ENCODE measurements around the gene HDAC4. TPM values are rescaled to one million over a fixed set of nuclear protein-coding genes. Genes with fewer than 3 reads are reported as not detected.

The HDAC4 gene
- total and polyA plus RNA-seq, 2 donors (not counting 1 experiment from before 2014, with no cell fraction given), result 13.5 to 46.0 TPM

DNA sequence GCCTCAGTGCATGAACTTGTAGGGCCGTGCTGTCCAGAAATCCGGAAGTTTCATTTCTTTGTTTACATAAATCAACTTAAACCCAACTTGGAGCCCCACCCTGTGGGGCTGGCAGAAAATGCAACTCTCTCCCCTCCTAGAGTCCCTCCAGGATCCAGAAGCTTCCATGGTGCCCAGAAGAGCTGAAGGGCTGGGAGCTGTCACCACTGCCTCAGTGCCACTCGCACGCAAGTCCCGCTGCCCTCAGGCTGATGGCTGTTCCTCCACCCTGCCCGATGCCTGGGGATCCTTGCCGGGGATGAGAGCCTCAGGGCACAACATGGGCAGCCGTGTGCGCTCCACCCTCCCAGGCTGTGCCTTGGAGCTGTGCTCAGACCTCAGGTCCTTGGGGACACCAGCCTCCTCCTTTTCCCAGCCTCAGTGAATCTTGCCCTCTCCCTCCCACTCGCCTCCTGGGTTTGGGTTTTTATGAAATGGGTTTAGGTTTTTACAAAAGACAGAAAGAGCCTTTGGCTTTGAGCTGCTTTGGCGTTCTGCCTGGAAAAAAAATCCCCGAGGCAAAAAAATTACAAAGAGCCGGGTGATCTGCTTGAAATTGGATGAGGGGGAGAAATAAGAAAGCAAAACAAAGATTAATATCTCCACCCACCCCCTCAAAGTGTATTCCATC lies 397.7 kb downstream of the HDAC4 start:
- CTCF ChIA-PET, result interaction anchor here (0.8 kb wide), 1 partner anchor 37 kb away, joined by 3 read pairs; no protein-coding TSS in a partner anchor
- H3K27me3 ChIP-seq (replicated peaks in 1 of 4; ENCODE audit: control extremely low read depth in 1 of 4, control insufficient read depth in 3 of 4, insufficient read depth in 4 of 4, low read length in 3 of 4), result peaks cover 0 to 7% (median 1%) of the 10 kb centered on the region in 4 experiments

GRCh38 chr2:239002591-239002953 lies 398.2 kb downstream of the HDAC4 start:
- peaks cover 7% of the 10 kb centered on the region for H3K27me3 Mint-ChIP-seq
- ChIA-PET CTCF (no interaction called here), POLR2A (no interaction called here)
- no peak for TF ChIP-seq EZH2 (IDR thresholded peaks at IDR 0.05; ENCODE audit: borderline replicate concordance, insufficient read depth, low read depth, low read length, poor library complexity, severe bottlenecking)
- TF ChIP-seq, protein P1, sequence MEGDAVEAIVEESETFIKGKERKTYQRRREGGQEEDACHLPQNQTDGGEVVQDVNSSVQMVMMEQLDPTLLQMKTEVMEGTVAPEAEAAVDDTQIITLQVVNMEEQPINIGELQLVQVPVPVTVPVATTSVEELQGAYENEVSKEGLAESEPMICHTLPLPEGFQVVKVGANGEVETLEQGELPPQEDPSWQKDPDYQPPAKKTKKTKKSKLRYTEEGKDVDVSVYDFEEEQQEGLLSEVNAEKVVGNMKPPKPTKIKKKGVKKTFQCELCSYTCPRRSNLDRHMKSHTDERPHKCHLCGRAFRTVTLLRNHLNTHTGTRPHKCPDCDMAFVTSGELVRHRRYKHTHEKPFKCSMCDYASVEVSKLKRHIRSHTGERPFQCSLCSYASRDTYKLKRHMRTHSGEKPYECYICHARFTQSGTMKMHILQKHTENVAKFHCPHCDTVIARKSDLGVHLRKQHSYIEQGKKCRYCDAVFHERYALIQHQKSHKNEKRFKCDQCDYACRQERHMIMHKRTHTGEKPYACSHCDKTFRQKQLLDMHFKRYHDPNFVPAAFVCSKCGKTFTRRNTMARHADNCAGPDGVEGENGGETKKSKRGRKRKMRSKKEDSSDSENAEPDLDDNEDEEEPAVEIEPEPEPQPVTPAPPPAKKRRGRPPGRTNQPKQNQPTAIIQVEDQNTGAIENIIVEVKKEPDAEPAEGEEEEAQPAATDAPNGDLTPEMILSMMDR (IDR thresholded peaks at IDR 0.05), result no peak
- Histone ChIP-seq H4K20me1 (ENCODE audit: control insufficient read depth, insufficient read depth, low read length, poor library complexity, severe bottlenecking) (no peaks in the 10 kb centered on the region), H3K79me2 (ENCODE audit: control insufficient read depth, insufficient read depth, low read length) (no peaks in the 10 kb centered on the region), H2AFZ (ENCODE audit: insufficient read depth, low read depth, low read length, poor library complexity, severe bottlenecking) (no peak overlapping the region), H3K4me1 (ENCODE audit: control insufficient read depth in 2 of 2, insufficient read depth in 2 of 2, low read length in 2 of 2) (no peaks in the 10 kb centered on the region), H3K4me3 (ENCODE audit: control extremely low read depth in 1 of 5, extremely low read depth in 1 of 5, insufficient read depth in 1 of 5, low read depth in 2 of 5, low read length in 4 of 5) (no peak overlapping the region), H3K27me3 (replicated peaks in 1 of 4; ENCODE audit: control extremely low read depth in 1 of 4, control insufficient read depth in 3 of 4, insufficient read depth in 4 of 4, low read length in 3 of 4) (peaks cover 0 to 7% (median 1%) of the 10 kb centered on the region in 4 experiments), H3K27ac (ENCODE audit: low read length in 2 of 2) (no peak overlapping the region), H3K4me2 (replicated peaks; ENCODE audit: low read depth, low read length, poor library complexity, severe bottlenecking) (no peak overlapping the region), H3K9ac (ENCODE audit: low read length) (no peak overlapping the region), H3K36me3 (replicated peaks in 1 of 2; ENCODE audit: control extremely low read depth in 1 of 2, control insufficient read depth in 1 of 2, extremely low read depth in 1 of 2, insufficient read depth in 2 of 2, low read length in 1 of 2) (no peaks in the 10 kb centered on the region), H3K9me3 (ENCODE audit: control extremely low read depth in 1 of 3, control insufficient read depth in 2 of 3, insufficient read depth in 1 of 3, low read length in 2 of 3) (peaks cover 0 to 23% (median 0%) of the 10 kb centered on the region in 3 donors)
- no peak for DNase-seq
- intact Hi-C loops (cut with micrococcal nuclease), result no loop called here
- peaks cover 5% of the 10 kb centered on the region for H3K9me3 Mint-ChIP-seq (ENCODE audit: insufficient read depth)
- H3K27ac Mint-ChIP-seq, result no peak overlapping the region
- no peak for ATAC-seq (ENCODE audit: low read depth)
- H3K4me1 Mint-ChIP-seq, result no peaks in the 10 kb centered on the region
- no peak overlapping the region for H3K4me3 Mint-ChIP-seq
- WGBS (ENCODE audit: insufficient coverage), result 75% methylated on average over 5 of the region's 8 CpGs

More for the DNA sequence above, 397.7 kb downstream of the HDAC4 start:
- POLR2A ChIA-PET, result no interaction called here
- Histone ChIP-seq H3K9ac (ENCODE audit: low read length) (no peak overlapping the region), H3K36me3 (replicated peaks in 1 of 2; ENCODE audit: control extremely low read depth in 1 of 2, control insufficient read depth in 1 of 2, extremely low read depth in 1 of 2, insufficient read depth in 2 of 2, low read length in 1 of 2) (no peaks in the 10 kb centered on the region), H3K4me1 (ENCODE audit: control insufficient read depth in 2 of 2, insufficient read depth in 2 of 2, low read length in 2 of 2) (no peaks in the 10 kb centered on the region), H2AFZ (ENCODE audit: insufficient read depth, low read depth, low read length, poor library complexity, severe bottlenecking) (no peak overlapping the region), H3K9me3 (ENCODE audit: control extremely low read depth in 1 of 3, control insufficient read depth in 2 of 3, insufficient read depth in 1 of 3, low read length in 2 of 3) (peaks cover 0 to 23% (median 0%) of the 10 kb centered on the region in 3 donors), H4K20me1 (ENCODE audit: control insufficient read depth, insufficient read depth, low read length, poor library complexity, severe bottlenecking) (no peaks in the 10 kb centered on the region), H3K27ac (ENCODE audit: low read length in 2 of 2) (no peak overlapping the region), H3K79me2 (ENCODE audit: control insufficient read depth, insufficient read depth, low read length) (no peaks in the 10 kb centered on the region), H3K4me2 (replicated peaks; ENCODE audit: low read depth, low read length, poor library complexity, severe bottlenecking) (no peak overlapping the region), H3K4me3 (ENCODE audit: control extremely low read depth in 1 of 5, extremely low read depth in 1 of 5, insufficient read depth in 1 of 5, low read depth in 2 of 5, low read length in 4 of 5) (no peak overlapping the region)
- H3K27me3 Mint-ChIP-seq, result peaks cover 10% of the 10 kb centered on the region
- TF ChIP-seq EZH2 (IDR thresholded peaks at IDR 0.05; ENCODE audit: borderline replicate concordance, insufficient read depth, low read depth, low read length, poor library complexity, severe bottlenecking), result no peak
- TF ChIP-seq, protein P1 (IDR thresholded peaks at IDR 0.05), result no peak
- H3K9me3 Mint-ChIP-seq (ENCODE audit: insufficient read depth), result peaks cover 5% of the 10 kb centered on the region
- H3K4me3 Mint-ChIP-seq, result no peak overlapping the region
- intact Hi-C loops (cut with micrococcal nuclease), result no loop called here
- 89% methylated on average over 7 of the region's 13 CpGs for WGBS (ENCODE audit: insufficient coverage)
- no peak for ATAC-seq (ENCODE audit: low read depth)
- H3K27ac Mint-ChIP-seq, result no peak overlapping the region
- no peak for DNase-seq
- no peaks in the 10 kb centered on the region for H3K4me1 Mint-ChIP-seq
